Liver (tissue), 9 donors: ENCODE measurements around the gene ARL6. TPM values are rescaled to one million over a fixed set of nuclear protein-coding genes. Genes with fewer than 3 reads are reported as not detected.

Experiments used
- DNase-seq: peaks from one replicate; pipeline ENCODE4 v3.0.0-alpha.2; 2017; ENCODE audit warnings: low spot score
- H3K27ac ChIP-seq, 2 donors: one replicate each; pipeline ENCODE4 v1.7.0; 2013; ENCODE audit warnings: inconsistent platforms in 2 of 2, low read length in 2 of 2, control low read depth in 1 of 2, low read depth in 1 of 2, mild to moderate bottlenecking in 1 of 2
- H3K27me3 ChIP-seq, 4 donors: one replicate each; pipeline versions ENCODE4 v1.6.1 to v1.7.0; 2013; ENCODE audit warnings: low read length in 3 of 4, inconsistent platforms in 1 of 4, mild to moderate bottlenecking in 1 of 4, moderate library complexity in 1 of 4; ENCODE audit not compliant: control insufficient read depth in 4 of 4, insufficient read depth in 4 of 4
- H3K36me3 ChIP-seq, 4 donors: one replicate each; pipeline versions ENCODE4 v1.6.1 to v1.7.0; 2013; ENCODE audit warnings: low read length in 3 of 4, mild to moderate bottlenecking in 3 of 4, low read depth in 1 of 4, moderate library complexity in 1 of 4; ENCODE audit not compliant: control insufficient read depth in 4 of 4, insufficient read depth in 3 of 4
- H3K4me1 ChIP-seq, 4 donors: one replicate each; pipeline versions ENCODE4 v1.6.1 to v1.7.0; 2013; ENCODE audit warnings: low read length in 3 of 4, mild to moderate bottlenecking in 3 of 4, moderate library complexity in 1 of 4; ENCODE audit not compliant: control insufficient read depth in 4 of 4, insufficient read depth in 4 of 4
- H3K4me3 ChIP-seq, 3 donors: one replicate each; pipeline versions ENCODE4 v1.6.1 to v1.7.0; 2013; ENCODE audit warnings: low read length in 3 of 3, control low read depth in 1 of 3, low read depth in 1 of 3, mild to moderate bottlenecking in 1 of 3
- H3K9ac ChIP-seq, 2 donors: one replicate each; pipeline ENCODE4 v1.7.0; 2013; ENCODE audit warnings: low read length in 2 of 2, mild to moderate bottlenecking in 2 of 2, moderate library complexity in 2 of 2, control low read depth in 1 of 2, low read depth in 1 of 2
- H3K9me3 ChIP-seq, 4 donors: one replicate each; pipeline versions ENCODE4 v1.6.1 to v1.7.0; 2013; ENCODE audit warnings: low read length in 3 of 4; ENCODE audit not compliant: control insufficient read depth in 4 of 4
- ATF3 ChIP-seq: IDR thresholded peaks from 2 replicates; pipeline ENCODE4 v1.6.1; 2016; ENCODE audit warnings: antibody characterized with exemption
- CTCF ChIP-seq: fragments of 150-350 bp; IDR thresholded peaks from 2 replicates; pipeline ENCODE4 v1.5.1; 2017; ENCODE audit warnings: improper control_type of control experiment, low read depth, low read length; ENCODE audit not compliant: missing input control
- EGR1 ChIP-seq, 2 donors: IDR thresholded peaks; 2 replicates each; pipeline ENCODE4 v1.6.1; 2016 to 2018; ENCODE audit warnings: antibody characterized with exemption in 2 of 2, low read depth in 2 of 2
- FOXA1 ChIP-seq: IDR thresholded peaks from 2 replicates; pipeline ENCODE4 v1.6.1; 2016; ENCODE audit warnings: antibody characterized with exemption
- FOXA2 ChIP-seq: IDR thresholded peaks from 2 replicates; pipeline ENCODE4 v1.6.1; 2016; ENCODE audit warnings: antibody characterized with exemption
- GABPA ChIP-seq, 2 donors: IDR thresholded peaks in 1 of 2; conservative IDR thresholded peaks in 1 of 2; 2 replicates each; pipeline ENCODE4 v1.6.1; 2016; ENCODE audit warnings: antibody characterized with exemption in 2 of 2, mild to moderate bottlenecking in 1 of 2, moderate library complexity in 1 of 2
- HNF4A ChIP-seq, 2 donors: conservative IDR thresholded peaks; 2 replicates each; pipeline ENCODE4 v1.6.1; 2016; ENCODE audit warnings: antibody characterized with exemption in 2 of 2, mild to moderate bottlenecking in 2 of 2
- HNF4G ChIP-seq: IDR thresholded peaks from 2 replicates; pipeline ENCODE4 v1.6.1; 2016; ENCODE audit warnings: antibody characterized with exemption
- JUND ChIP-seq, 2 donors: IDR thresholded peaks; 2 replicates each; pipeline ENCODE4 v1.6.1; 2016; ENCODE audit warnings: antibody characterized with exemption in 2 of 2
- MAX ChIP-seq: IDR thresholded peaks from 2 replicates; pipeline ENCODE4 v1.6.1; 2016; ENCODE audit warnings: antibody characterized with exemption
- REST ChIP-seq: IDR thresholded peaks from 2 replicates; pipeline ENCODE4 v1.6.1; 2016; ENCODE audit warnings: antibody characterized with exemption, mild to moderate bottlenecking
- RXRA ChIP-seq, 2 donors: IDR thresholded peaks; 2 replicates each; pipeline ENCODE4 v1.6.1; 2017 to 2018; ENCODE audit warnings: antibody characterized with exemption in 2 of 2, mild to moderate bottlenecking in 1 of 2
- SP1 ChIP-seq: IDR thresholded peaks from 2 replicates; pipeline ENCODE4 v1.6.1; 2018; ENCODE audit warnings: antibody characterized with exemption, mild to moderate bottlenecking
- TAF1 ChIP-seq: conservative IDR thresholded peaks from 2 replicates; pipeline ENCODE4 v1.6.1; 2016; ENCODE audit warnings: antibody characterized with exemption, mild to moderate bottlenecking
- YY1 ChIP-seq: IDR thresholded peaks from 2 replicates; pipeline ENCODE4 v1.6.1; 2016; ENCODE audit warnings: antibody characterized with exemption, mild to moderate bottlenecking
- ZBTB33 ChIP-seq: IDR thresholded peaks from 2 replicates; pipeline ENCODE4 v1.6.1; 2016; ENCODE audit warnings: antibody characterized with exemption
- WGBS: extraction: QIAGEN DNeasy Blood & Tissue Kit; methylation state at CpG from one replicate; pipeline ENCODE4 v1.1.7; 2013; 5-methylcytosine and 5-hydroxymethylcytosine counted together
- polyA plus RNA-seq, 2 donors: library from polyadenylated mRNA; stranded (reverse) in 1 of 2; unstranded in 1 of 2; fragments of 200-250 nt in 1 of 2; fragments of >200 nt in 1 of 2; fragmentation: Nextera tagmentation in 1 of 2; extraction: Ambion mirVana in 1 of 2; gene quantifications; one replicate each; pipeline versions ENCODE4 v1.2.1 to v1.2.3, GENCODE V29; 2013 to 2015
- total RNA-seq, 2 donors: library from RNA; depleted of rRNA; stranded (reverse); fragments of >200 nt; gene quantifications; one replicate each; pipeline ENCODE4 v1.2.3, GENCODE V29; 2014
- donor health status: healthy.
- donor health status: healthy.
- donor health status: healthy.
- donor health status: healthy.
- donor health status: healthy.

The ARL6 gene
- total and polyA plus RNA-seq, 4 donors = 1.1 to 3.4 (median 1.4) TPM

- no peak overlapping the region for H3K27ac ChIP-seq
- TF ChIP-seq YY1 = no peak
- TF ChIP-seq MAX = no peak
- TF ChIP-seq HNF4A (conservative IDR thresholded peaks at IDR 0.05) = no peak
- TF ChIP-seq FOXA1 = no peak
- TF ChIP-seq JUND (IDR thresholded peaks at IDR 0.05) = no peak
- no peak for TF ChIP-seq TAF1
- no peak for DNase-seq
- WGBS = 95% methylated on average over 3 of the region's 3 CpGs
- H3K9ac ChIP-seq = no peak overlapping the region
- H3K9me3 ChIP-seq = no peaks in the 10 kb centered on the region
- H3K4me3 ChIP-seq = no peak overlapping the region
- no peaks in the 10 kb centered on the region for H3K36me3 ChIP-seq
- no peaks in the 10 kb centered on the region for H3K4me1 ChIP-seq
- no peaks in the 10 kb centered on the region for H3K27me3 ChIP-seq
These were observed 77.4 kb downstream of the ARL6 start for GRCh38 chr3:97841956-97842355.

- no peak for TF ChIP-seq CTCF
- TF ChIP-seq MAX = no peak
- TF ChIP-seq JUND (IDR thresholded peaks at IDR 0.05) = no peak
- TF ChIP-seq ATF3 = no peak
- TF ChIP-seq GABPA (IDR thresholded peaks at IDR 0.05 in 1 of 2, conservative IDR thresholded peaks at IDR 0.05 in 1 of 2) = no peak
- TF ChIP-seq ZBTB33 = no peak
- no peak for TF ChIP-seq REST
- TF ChIP-seq TAF1 = no peak
- TF ChIP-seq SP1 = no peak
- TF ChIP-seq HNF4G = no peak
- no peak for TF ChIP-seq FOXA1
- TF ChIP-seq FOXA2 = no peak
- no peak for TF ChIP-seq RXRA (IDR thresholded peaks at IDR 0.05)
- no peak for TF ChIP-seq EGR1 (IDR thresholded peaks at IDR 0.05; ENCODE audit: low read depth in 2 of 2)
- no peak for TF ChIP-seq YY1
- Histone ChIP-seq H3K27ac (no peak overlapping the region), H3K4me3 (no peak overlapping the region), H3K36me3 (no peaks in the 10 kb centered on the region), H3K4me1 (no peaks in the 10 kb centered on the region), H3K9me3 (no peaks in the 10 kb centered on the region), H3K9ac (no peak overlapping the region), H3K27me3 (no peaks in the 10 kb centered on the region)
- WGBS = 90% methylated on average over 3 of the region's 3 CpGs
- DNase-seq = no peak
These were observed 84.2 kb downstream of the ARL6 start for GRCh38 chr3:97848779-97849178.

Other genes with a start within 250 kb of the ARL6 start
- gene CRYBG3, start 57.3 kb downstream of the ARL6 start, total RNA-seq = 1 to 10 TPM; 3.1 to 9.5 TPM
- gene CRYBG3, start 57.3 kb downstream of the ARL6 start, polyA plus RNA-seq = 1 to 10 TPM; 1.1 to 2.0 TPM
- 10 to 100 TPM in 1 of 2 donors, 1 to 10 TPM in 1; 8.2 to 19.9 TPM for gene RIOX2, start 207.7 kb downstream of the ARL6 start, total RNA-seq
- gene RIOX2, start 207.7 kb downstream of the ARL6 start, polyA plus RNA-seq = 10 to 100 TPM in 1 of 2 donors, 1 to 10 TPM in 1; 9.9 to 12.0 TPM